GM13977 (cell line): Measurements from ENCODE around the gene CPAMD8.

Source experiments
- DNase-seq: peaks from one replicate; pipeline ENCODE4 v3.0.0; 2012; ENCODE audit warnings: low spot score
- in situ Hi-C: fragments of 300-500 bp; cut with MboI; formaldehyde crosslinking; loops from one replicate; pipeline ENCODE4 v1.12.0; 2022; ENCODE audit warnings: low sequenced_read_pairs, low pct_unique_long_range_greater_than_20kb, mixed read lengths, inconsistent platforms; ENCODE audit not compliant: unreplicated experiment
- TF ChIP-seq, protein P1 (sequence below): IDR thresholded peaks from 2 replicates; pipeline ENCODE4 v1.5.1; 2012; ENCODE audit warnings: mild to moderate bottlenecking, control low read depth; ENCODE audit not compliant: insufficient read depth; ENCODE audit errors: extremely low read depth, missing control alignments

The CPAMD8 gene

DNA sequence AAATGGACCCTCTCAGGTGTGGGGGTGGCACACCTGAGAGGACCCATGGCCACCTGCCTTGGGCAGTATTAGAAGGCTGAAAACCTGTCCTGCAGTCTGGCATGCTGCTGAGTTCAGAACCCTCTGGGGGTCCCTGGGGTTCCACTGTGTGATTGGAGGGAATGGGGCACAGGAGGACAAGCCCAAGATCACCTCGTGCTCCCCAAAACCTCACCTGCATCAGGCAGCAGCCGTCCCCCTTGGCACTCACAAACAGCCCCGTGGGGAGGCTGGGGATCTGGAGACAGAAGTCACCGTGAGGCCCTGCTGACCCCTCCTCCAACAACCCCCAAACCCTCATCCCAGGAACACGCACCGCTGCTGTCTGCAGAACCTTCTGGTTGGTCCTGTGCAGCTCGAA lies 123.3 kb downstream of the CPAMD8 start:
- no peak for DNase-seq
- TF ChIP-seq, protein P1, sequence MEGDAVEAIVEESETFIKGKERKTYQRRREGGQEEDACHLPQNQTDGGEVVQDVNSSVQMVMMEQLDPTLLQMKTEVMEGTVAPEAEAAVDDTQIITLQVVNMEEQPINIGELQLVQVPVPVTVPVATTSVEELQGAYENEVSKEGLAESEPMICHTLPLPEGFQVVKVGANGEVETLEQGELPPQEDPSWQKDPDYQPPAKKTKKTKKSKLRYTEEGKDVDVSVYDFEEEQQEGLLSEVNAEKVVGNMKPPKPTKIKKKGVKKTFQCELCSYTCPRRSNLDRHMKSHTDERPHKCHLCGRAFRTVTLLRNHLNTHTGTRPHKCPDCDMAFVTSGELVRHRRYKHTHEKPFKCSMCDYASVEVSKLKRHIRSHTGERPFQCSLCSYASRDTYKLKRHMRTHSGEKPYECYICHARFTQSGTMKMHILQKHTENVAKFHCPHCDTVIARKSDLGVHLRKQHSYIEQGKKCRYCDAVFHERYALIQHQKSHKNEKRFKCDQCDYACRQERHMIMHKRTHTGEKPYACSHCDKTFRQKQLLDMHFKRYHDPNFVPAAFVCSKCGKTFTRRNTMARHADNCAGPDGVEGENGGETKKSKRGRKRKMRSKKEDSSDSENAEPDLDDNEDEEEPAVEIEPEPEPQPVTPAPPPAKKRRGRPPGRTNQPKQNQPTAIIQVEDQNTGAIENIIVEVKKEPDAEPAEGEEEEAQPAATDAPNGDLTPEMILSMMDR: no peak
- in situ Hi-C loops: no loop called here

GRCh38 chr19:16902545-16902944 lies 124.1 kb downstream of the CPAMD8 start:
- DNase-seq: no peak
- in situ Hi-C loops: no loop called here
- TF ChIP-seq, protein P1: no peak

GRCh38 chr19:16901491-16902175 lies 125.0 kb downstream of the CPAMD8 start:
- no peak for DNase-seq
- TF ChIP-seq, protein P1: no peak
- in situ Hi-C loops: no loop called here

GRCh38 chr19:16899566-16900075 lies 127.0 kb downstream of the CPAMD8 start:
- peak; percentile 85 for DNase-seq
- in situ Hi-C loops: no loop called here
- TF ChIP-seq, protein P1: peak; percentile 80

DNA sequence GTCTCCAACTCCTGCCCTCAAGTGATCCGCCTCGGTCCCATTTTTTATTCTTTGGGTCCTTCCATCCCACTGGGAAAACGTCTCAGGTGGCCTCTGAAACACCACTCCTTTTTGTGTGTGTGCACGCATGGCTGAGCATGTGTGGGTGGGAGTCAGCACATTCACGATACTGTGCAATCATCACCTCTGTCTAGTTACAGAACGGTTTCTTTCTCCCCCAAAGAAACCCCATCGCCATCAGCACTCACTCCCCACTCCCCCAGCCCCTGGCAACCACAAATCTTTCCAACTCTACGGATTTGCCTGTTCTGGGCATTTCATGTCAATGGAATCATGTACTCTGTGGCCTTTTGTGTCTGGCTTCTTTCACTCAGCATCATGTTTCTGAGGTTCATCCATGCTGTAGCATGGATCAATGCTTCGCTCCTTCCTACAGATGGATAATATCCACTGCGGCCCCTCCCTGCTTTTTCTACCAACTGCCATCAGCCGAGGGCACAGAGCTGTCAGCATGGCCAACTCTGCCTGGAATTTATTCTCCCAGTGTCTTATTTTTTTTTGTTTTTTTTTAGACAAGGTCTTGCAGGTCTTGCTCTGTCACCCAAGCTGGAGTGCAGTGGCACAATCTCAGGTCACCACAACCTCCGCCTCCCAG lies 128.1 kb downstream of the CPAMD8 start:
- TF ChIP-seq, protein P1: no peak
- no peak for DNase-seq
- in situ Hi-C loops: no loop called here

DNA sequence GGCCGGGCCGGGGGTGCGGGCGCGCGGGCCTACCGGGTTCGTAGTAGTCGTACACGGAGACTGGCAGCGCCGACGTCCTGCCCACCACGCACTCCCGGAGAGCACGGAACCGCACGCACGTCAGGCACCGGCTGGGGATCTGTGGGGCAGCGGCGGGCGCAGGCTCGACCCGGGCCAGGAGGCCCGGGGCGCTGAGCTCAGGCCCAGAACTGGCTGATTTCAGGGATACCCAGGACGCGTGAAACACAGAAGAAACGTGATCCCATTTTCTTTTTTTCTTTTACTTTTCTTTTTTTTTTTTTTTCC lies 128.8 kb downstream of the CPAMD8 start:
- DNase-seq: no peak
- in situ Hi-C loops: no loop called here
- TF ChIP-seq, protein P1: no peak
